ENCODE measurements around the gene BMP2K.
"Not testable (repeated sequence)": the region's sequence is repeated elsewhere in the genome, so short reads cannot be mapped to it uniquely, and the experiment has no call there.

Gene BMP2K

DNA sequence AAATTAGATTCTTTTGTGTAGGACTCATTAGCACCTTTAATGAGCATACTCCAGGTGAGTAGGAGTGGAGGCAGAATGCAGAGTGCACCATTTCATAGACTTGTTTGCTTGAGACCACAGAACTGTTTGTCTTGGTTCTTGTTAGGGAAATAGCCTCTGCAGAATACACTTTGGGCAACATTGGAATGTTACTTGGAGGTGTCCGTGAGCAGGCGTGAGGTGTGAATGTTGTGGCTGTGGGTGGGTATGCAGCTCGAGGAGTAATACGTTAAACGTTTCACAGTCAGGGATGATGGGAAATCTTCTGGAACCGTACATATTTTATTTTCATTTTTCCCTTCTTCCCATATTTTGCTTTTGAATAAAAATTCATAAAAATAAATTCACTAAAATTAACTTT, 131.5 kb downstream of the BMP2K start:
- H3K4me3 ChIP-seq (ENCODE audit: low read length), result no peak overlapping the region
- no peak for DNase-seq (ENCODE audit: low read depth, low spot score)

DNA sequence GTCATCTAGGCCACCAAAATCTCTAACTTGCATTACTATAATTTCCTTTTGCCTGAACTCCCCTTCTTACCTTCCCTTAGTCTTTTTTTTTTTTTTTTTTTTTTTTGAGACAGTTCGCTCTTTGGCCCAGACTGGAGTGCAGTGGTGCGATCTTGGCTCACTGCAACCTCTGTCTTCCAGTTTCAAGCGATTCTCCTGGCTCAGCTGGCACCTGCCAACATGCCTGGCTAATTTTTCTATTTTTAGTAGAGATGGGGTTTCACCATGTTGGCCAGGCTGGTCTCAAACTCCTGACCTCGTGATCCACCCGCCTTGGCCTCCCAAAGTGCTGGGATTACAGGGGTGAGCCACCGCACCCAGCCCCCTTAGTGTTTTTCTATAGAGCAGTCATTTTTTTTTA, 132.8 kb downstream of the BMP2K start:
- not testable (repeated sequence) for H3K4me3 ChIP-seq (ENCODE audit: low read length); DNase-seq (ENCODE audit: low read depth, low spot score)

DNA sequence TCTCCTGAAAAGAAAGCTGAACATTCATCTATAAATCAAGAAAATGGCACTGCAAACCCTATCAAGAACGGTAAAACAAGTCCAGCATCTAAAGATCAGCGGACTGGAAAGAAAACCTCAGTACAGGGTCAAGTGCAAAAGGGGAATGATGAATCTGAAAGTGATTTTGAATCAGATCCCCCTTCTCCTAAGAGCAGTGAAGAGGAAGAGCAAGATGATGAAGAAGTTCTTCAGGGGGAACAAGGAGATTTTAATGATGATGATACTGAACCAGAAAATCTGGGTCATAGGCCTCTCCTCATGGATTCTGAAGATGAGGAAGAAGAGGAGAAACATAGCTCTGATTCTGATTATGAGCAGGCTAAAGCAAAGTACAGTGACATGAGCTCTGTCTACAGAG, 134.5 kb downstream of the BMP2K start:
- no peak for DNase-seq (ENCODE audit: low read depth, low spot score)
- no peak overlapping the region for H3K4me3 ChIP-seq (ENCODE audit: low read length)

- H3K4me3 ChIP-seq (ENCODE audit: low read length), result no peak overlapping the region
- no peak for DNase-seq (ENCODE audit: low read depth, low spot score)
Observed at GRCh38 chr4:78922207-78922606, 146.1 kb downstream of the BMP2K start.

DNA sequence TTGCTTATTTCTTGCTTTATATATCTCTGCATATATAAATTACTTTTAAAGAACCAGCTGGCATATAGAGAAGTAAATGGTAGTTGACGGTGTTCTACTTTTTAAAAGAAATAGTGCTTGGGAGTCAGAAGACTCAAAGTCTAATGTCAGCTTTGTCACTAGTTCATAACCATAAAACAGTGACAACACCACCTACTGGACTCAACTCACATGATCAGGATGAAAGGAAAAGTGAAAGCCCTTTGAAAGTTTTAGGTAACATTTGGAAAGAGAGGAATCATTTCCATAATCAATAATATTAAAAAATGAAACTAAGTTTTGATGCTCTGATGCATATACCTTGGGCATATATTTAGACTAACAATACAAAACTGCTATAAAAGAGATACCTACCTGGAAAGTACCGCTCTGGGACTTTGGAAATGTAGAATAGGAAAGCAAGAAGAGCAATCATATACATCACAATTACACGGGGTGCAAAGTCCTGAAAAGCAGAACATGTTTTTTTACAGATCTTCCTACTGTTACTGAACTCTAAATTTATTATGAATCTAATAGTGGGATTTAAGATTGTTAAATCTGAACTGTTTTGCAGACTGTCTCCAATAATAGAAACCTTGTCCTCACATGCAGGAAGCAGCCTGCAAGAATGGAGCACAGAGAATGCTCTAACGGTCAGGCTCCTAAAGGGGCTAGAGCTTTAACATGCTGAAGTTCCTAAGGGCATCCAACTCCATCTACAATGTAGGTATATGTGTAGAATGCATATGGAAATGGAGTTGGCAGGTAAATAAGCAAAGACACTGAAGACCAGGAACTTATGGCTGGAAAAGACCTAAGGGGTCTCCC, 147.5 kb downstream of the BMP2K start:
- no peak overlapping the region for H3K4me3 ChIP-seq (ENCODE audit: low read length)
- no peak for DNase-seq (ENCODE audit: low read depth, low spot score)

- no peak for DNase-seq (ENCODE audit: low read depth, low spot score)
- H3K4me3 ChIP-seq (ENCODE audit: low read length), result no peak overlapping the region
Observed at GRCh38 chr4:78926826-78927225, 150.7 kb downstream of the BMP2K start.

GRCh38 chr4:78928835-78929234, 152.7 kb downstream of the BMP2K start:
- DNase-seq (ENCODE audit: low read depth, low spot score), result no peak
- no peak overlapping the region for H3K4me3 ChIP-seq (ENCODE audit: low read length)

- H3K4me3 ChIP-seq (ENCODE audit: low read length), result no peak overlapping the region
- no peak for DNase-seq (ENCODE audit: low read depth, low spot score)
Observed at GRCh38 chr4:78930016-78930629, 154.0 kb downstream of the BMP2K start.

- H3K4me3 ChIP-seq (ENCODE audit: low read length), result no peak overlapping the region
- no peak for DNase-seq (ENCODE audit: low read depth, low spot score)
Observed at GRCh38 chr4:78936989-78937388, 160.8 kb downstream of the BMP2K start.

DNA sequence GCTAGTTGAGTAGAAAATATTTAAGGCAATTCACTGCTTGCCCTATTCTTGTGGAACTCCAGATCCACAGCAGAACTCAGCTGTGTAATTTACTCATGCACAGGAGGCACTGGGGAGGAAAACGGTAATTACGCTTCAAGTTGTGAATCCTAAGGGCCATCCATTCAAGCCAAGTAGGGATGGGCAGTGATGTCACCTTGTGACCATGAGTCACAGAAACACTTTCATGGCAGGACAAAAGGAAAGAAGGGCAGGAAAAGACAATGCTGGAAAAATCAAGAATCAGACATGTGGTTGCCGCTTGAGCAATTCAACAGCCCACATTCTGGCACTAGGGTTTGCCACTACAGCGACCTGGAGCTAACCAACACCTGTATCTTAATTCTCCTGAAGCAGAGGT, 161.7 kb downstream of the BMP2K start:
- DNase-seq (ENCODE audit: low read depth, low spot score), result no peak
- H3K4me3 ChIP-seq (ENCODE audit: low read length), result peak overlapping the region; percentile 87; the same call in 1 of the 2 replicates

GRCh38 chr4:78938474-78938867, 162.3 kb downstream of the BMP2K start:
- no peak for DNase-seq (ENCODE audit: low read depth, low spot score)

DNA sequence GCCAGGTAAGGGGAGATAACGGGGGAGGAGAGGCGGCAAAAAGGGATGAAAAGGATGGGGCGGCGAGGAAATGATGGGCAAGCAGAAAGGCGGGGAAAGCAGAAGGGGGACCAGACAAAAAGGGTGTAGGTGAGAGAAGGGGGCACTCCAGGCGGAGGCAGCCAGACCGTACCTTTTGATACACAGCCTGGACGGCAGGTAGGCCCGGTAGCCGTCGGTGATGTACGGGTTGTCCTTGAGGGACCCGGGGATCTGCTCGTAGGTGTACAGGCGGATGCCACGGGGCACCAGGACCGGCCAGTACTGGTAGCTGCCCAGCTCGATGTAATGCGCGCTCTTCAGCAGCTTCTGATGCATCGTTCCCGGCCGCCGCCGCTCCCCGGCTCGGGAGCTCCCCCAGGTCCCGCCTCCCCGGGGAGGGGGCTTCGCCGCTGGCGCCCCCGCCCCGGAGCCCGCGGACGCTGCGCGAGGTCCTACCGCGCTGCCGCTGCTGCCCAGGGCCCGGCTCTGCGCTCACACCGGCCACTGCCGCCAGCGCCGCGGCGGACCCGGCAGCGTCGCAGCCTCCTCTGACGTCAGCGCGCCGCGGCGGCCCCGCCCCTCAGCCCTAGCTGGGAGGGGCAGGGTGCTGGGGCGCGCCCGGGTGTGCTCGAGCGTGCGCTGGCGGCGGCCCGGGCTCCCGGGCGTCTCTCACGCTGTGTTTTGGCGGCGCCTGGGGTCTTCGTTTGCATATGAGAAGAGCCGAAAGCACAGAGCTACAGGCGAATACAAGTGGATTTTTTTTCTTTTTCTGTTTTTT, 162.9 kb downstream of the BMP2K start, which contains the start of gene PAQR3:
Gene PAQR3, minus strand, starts transcription at position 571 of the 799 bp plus-strand sequence. Its CDS starts 214 bp downstream, at position 357.
- H3K4me3 ChIP-seq (ENCODE audit: low read length), result peak within 1 kb of the TSS; percentile 87
- peak; percentile 58 for DNase-seq (ENCODE audit: low read depth, low spot score)

More at GRCh38 chr4:78938474-78938867, 162.3 kb downstream of the BMP2K start:
- H3K4me3 ChIP-seq (ENCODE audit: low read length), result peak overlapping the region; percentile 87

DNA sequence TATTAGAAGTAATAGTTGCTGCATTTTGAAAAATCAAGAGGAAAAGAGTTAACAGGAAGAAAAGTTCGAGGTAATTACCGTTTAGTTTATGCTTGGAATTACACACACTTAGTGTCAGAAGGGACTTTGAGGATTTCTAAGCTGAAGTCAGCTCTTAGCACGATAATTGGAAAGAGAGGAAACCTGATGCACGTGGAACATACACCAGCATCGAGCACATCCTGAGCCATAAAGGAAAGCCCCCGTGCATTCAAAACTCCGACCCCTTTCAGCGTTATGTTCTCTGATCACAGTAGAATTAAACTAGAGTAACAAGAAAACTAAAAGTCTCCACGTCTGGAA, 163.5 kb downstream of the BMP2K start:
- no peak for DNase-seq (ENCODE audit: low read depth, low spot score)
- peak overlapping the region; percentile 58 for H3K4me3 ChIP-seq (ENCODE audit: low read length)

- no peak overlapping the region for H3K4me3 ChIP-seq (ENCODE audit: low read length)
- DNase-seq (ENCODE audit: low read depth, low spot score), result no peak
Observed at GRCh38 chr4:78940752-78941151, 164.6 kb downstream of the BMP2K start.

DNA sequence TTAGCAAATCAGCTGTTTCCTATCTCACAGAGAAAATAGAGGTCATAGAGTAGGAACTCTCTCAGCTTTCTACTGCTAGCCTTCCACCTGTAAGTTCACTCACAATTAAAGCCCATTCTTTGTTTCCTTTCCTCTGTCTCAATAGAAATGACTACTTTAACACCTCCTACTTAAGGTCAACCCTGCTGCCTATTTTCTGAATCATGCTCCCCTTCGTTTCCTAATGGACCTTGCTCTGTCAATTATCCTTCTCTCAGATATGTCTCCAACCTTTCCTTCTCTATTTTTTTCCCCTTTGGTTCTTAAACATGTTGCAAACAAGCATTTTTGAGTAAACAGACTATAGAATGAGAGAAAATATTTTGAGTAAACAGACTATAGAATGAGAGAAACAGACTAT, 168.2 kb downstream of the BMP2K start:
- DNase-seq (ENCODE audit: low read depth, low spot score), result no peak
- no peak overlapping the region for H3K4me3 ChIP-seq (ENCODE audit: low read length)

DNA sequence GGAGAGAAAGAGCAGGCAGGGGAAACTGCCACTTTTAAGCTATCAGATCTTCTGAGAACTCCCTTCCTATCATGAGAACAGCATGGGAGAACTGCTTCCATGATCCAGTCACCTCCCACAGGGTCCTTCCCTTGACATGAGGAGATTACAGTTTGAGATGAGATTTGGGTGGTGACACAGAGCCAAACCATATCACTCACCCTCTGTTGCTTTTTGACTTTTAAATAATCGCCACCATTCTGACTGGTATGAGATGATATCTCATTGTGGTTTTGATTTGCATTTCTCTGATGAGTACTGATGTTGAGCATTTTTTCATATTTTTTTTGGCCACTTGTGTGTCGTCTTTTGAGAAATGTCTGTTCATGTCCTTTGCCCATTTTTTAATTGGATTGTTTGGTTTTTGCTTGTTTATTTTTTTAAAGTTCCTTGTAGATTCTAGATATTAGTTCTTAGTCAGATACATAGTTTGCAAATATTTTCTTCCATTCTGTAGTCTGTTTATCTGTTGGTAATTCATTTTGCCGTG, 169.6 kb downstream of the BMP2K start:
- no peak for DNase-seq (ENCODE audit: low read depth, low spot score)

DNA sequence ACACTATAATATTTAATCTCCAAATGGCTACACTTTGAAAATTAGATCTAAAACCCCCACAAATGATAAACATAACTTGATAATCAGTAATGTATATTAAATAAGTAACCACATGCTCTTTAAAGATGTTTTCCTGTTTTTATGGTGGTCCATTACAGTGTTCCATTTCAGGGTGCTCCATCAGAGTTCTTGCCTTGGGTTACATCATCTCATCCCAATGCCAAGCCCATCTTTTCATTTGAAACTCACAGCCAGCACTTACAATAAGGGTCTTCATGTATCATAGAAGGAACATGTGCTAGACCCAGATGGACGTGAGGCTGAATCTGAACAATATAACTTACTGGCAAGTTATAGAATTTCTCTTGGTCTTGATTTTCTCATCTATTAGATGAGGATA, 173.6 kb downstream of the BMP2K start:
- H3K4me3 ChIP-seq (ENCODE audit: low read length), result no peak overlapping the region
- no peak for DNase-seq (ENCODE audit: low read depth, low spot score)

More for the DNA sequence above, 169.6 kb downstream of the BMP2K start:
- H3K4me3 ChIP-seq (ENCODE audit: low read length), result no peak overlapping the region

GRCh38 chr4:78951862-78952472, 175.8 kb downstream of the BMP2K start:
- no peak overlapping the region for H3K4me3 ChIP-seq (ENCODE audit: low read length)
- DNase-seq (ENCODE audit: low read depth, low spot score), result peak; percentile 32

DNA sequence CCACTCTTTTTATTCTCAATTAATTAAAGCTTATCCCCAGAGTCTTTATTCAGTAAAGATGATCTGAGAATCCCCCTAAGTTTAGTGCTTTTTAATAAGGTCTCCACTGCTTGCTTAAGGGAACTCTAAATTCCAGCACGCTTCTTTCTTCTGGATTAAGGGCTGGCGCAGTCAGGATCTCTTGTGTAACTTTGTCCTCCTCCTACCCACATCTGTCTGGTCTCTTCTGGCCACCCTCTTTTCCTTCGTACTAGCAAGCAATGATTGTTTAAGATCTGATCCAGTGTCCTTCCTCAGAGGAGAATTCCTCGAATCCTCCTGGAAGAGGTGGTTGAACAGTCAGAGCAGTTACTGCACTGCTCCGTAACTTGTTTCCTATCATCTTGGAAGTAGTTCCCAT, 177.1 kb downstream of the BMP2K start:
- DNase-seq (ENCODE audit: low read depth, low spot score), result no peak
- no peak overlapping the region for H3K4me3 ChIP-seq (ENCODE audit: low read length)
